ENCODE data around the gene KDM4F.
"Not testable (repeated sequence)": the region's sequence is repeated elsewhere in the genome, so short reads cannot be mapped to it uniquely, and the experiment has no call there.

Gene KDM4F

DNA sequence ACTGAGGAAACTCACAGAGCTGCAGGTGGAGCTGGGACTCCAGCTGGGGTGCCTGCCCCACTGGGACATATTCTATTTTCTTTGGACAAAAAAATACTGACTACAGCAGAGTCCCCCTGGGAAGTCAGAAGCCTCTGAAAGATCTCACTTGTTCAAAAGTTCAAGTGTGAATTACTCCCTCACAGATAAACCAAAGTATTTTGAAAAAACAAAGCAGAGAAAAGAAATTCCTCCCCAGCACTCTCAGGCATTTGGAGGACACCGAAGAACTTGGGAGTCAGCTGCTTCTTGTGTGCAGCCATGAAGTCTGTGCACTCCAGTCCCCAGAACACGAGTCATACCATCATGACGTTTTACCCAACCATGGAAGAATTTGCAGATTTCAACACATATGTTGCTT lies at the start of gene KDM4F:
TSS of gene KDM4F (plus strand) at position 301 of the 400 bp plus-strand sequence.
- H2AFZ ChIP-seq; H3K27ac ChIP-seq; H3K4me1 ChIP-seq; H3K9ac ChIP-seq; H3K4me2 ChIP-seq (ENCODE audit: low read length); H3K36me3 ChIP-seq (ENCODE audit: control insufficient read depth, insufficient read depth, low read length); H3K4me3 ChIP-seq (ENCODE audit: low read depth, low read length); H3K27me3 ChIP-seq (ENCODE audit: control insufficient read depth, insufficient read depth, low read length); H3K9me3 ChIP-seq (ENCODE audit: control insufficient read depth, low read length); H3K79me2 ChIP-seq: not testable (repeated sequence)

DNA sequence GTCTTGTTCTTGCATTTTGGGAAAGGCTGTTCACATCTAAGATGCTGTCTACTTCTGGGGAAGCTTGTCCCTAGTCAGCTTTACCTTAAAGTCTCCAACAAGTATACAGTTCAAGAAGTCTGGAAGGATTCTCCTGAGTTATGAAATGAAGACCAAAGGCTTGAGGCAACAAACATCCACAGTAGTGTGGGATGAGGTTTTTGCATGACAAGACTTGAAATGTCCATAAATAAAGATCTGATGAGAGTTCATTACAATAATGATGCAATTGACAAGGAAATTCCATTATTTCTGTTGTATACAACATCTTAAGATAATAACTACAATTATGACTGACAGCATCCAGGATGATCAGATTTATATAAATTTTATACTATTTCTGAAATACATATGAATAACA lies 45.5 kb upstream of the KDM4F start:
- Histone ChIP-seq H3K27me3 (ENCODE audit: control insufficient read depth, insufficient read depth, low read length) (no peaks in the 10 kb centered on the region), H3K36me3 (ENCODE audit: control insufficient read depth, insufficient read depth, low read length) (no peaks in the 10 kb centered on the region), H3K4me2 (ENCODE audit: low read length) (no peak overlapping the region), H3K4me3 (ENCODE audit: low read depth, low read length) (no peak overlapping the region), H3K4me1 (no peaks in the 10 kb centered on the region), H2AFZ (no peak overlapping the region), H3K9ac (no peak overlapping the region), H3K9me3 (ENCODE audit: control insufficient read depth, low read length) (no peaks in the 10 kb centered on the region), H3K79me2 (no peaks in the 10 kb centered on the region), H3K27ac (no peak overlapping the region)
- TF ChIP-seq, protein P1, sequence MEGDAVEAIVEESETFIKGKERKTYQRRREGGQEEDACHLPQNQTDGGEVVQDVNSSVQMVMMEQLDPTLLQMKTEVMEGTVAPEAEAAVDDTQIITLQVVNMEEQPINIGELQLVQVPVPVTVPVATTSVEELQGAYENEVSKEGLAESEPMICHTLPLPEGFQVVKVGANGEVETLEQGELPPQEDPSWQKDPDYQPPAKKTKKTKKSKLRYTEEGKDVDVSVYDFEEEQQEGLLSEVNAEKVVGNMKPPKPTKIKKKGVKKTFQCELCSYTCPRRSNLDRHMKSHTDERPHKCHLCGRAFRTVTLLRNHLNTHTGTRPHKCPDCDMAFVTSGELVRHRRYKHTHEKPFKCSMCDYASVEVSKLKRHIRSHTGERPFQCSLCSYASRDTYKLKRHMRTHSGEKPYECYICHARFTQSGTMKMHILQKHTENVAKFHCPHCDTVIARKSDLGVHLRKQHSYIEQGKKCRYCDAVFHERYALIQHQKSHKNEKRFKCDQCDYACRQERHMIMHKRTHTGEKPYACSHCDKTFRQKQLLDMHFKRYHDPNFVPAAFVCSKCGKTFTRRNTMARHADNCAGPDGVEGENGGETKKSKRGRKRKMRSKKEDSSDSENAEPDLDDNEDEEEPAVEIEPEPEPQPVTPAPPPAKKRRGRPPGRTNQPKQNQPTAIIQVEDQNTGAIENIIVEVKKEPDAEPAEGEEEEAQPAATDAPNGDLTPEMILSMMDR (IDR thresholded peaks at IDR 0.05): no peak

DNA sequence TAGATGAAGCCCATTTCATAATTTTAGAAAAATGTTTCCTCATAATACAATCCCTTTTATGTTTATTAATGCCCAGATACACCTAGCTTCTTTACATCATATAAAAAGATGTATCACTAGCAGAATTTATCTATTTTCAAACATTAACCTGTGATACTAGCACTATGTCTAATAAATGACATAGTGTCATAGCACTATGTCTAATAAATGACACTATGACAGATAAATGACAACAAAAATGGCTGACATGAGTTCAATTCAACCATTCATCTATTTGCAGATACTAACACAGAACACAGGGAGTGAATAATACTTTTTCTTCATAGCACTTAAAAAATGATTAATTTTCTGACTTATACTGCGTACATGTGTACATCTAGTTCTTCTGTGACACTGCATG lies 43.6 kb upstream of the KDM4F start:
- H3K27me3 ChIP-seq (ENCODE audit: control insufficient read depth, insufficient read depth, low read length): no peaks in the 10 kb centered on the region
- no peak overlapping the region for H3K9ac ChIP-seq
- TF ChIP-seq, protein P1 (IDR thresholded peaks at IDR 0.05): no peak
- H3K4me2 ChIP-seq (ENCODE audit: low read length): no peak overlapping the region
- H3K36me3 ChIP-seq (ENCODE audit: control insufficient read depth, insufficient read depth, low read length): no peaks in the 10 kb centered on the region
- H3K9me3 ChIP-seq (ENCODE audit: control insufficient read depth, low read length): no peaks in the 10 kb centered on the region
- no peaks in the 10 kb centered on the region for H3K4me1 ChIP-seq
- H3K4me3 ChIP-seq (ENCODE audit: low read depth, low read length): no peak overlapping the region
- H2AFZ ChIP-seq: no peak overlapping the region
- no peak overlapping the region for H3K27ac ChIP-seq
- H3K79me2 ChIP-seq: no peaks in the 10 kb centered on the region

DNA sequence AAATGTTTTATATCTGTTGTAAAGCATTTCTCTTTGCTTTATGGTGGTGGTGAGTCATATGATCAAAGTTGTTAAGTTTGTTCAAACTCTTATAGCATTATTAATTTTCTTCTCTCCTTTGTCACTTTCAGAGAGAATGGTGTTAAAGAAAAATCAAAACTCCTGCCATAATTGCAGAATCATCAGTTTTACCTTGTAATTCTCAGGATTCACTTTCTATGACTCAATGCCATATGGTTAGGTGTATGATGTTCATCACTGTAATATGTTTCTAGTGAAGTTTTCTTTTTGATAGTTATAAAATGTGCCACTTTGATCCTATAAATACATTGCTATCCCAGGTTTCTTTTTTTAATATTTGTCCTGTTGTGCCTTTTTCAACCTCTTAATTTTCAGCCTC lies 37.8 kb upstream of the KDM4F start:
- no peak overlapping the region for H3K27ac ChIP-seq
- TF ChIP-seq, protein P1 (IDR thresholded peaks at IDR 0.05): no peak
- H2AFZ ChIP-seq: no peak overlapping the region
- H3K9ac ChIP-seq: no peak overlapping the region
- no peak overlapping the region for H3K4me3 ChIP-seq (ENCODE audit: low read depth, low read length)
- H3K9me3 ChIP-seq (ENCODE audit: control insufficient read depth, low read length): no peaks in the 10 kb centered on the region
- H3K79me2 ChIP-seq: no peaks in the 10 kb centered on the region
- H3K27me3 ChIP-seq (ENCODE audit: control insufficient read depth, insufficient read depth, low read length): no peaks in the 10 kb centered on the region
- H3K36me3 ChIP-seq (ENCODE audit: control insufficient read depth, insufficient read depth, low read length): no peaks in the 10 kb centered on the region
- no peaks in the 10 kb centered on the region for H3K4me1 ChIP-seq
- no peak overlapping the region for H3K4me2 ChIP-seq (ENCODE audit: low read length)

DNA sequence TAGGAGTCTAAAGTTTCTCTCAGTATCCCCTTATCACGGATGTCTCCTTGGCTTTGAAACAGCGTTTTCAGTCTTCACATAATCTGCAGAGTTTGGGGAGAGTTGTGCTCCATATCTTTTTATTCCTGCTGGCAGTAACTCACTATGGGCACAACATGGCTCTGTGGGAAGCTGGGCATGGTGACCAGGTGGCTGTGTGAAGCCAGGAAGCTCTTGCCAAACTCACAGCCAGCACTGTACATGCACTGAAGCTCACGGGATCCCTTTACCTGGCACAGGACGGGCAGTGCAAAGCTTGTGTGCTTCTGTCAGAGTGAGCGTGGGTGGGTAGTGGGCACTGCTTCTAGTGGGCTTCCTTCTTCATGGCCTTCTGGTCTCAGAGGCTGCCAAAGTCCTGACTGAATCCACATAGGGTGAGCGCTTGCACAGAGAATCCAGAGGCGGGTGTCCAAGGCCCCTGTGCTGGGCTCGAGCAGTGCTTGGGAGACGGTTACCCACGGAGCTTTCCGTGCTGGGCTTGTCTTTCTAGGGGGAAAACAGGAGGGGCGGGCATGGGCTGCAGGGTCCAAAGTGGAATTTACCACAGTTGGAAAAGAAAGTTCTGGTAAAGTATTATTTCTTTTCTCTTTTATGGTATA lies 34.9 kb upstream of the KDM4F start:
- Histone ChIP-seq H3K27me3 (ENCODE audit: control insufficient read depth, insufficient read depth, low read length) (no peaks in the 10 kb centered on the region), H3K9me3 (ENCODE audit: control insufficient read depth, low read length) (no peaks in the 10 kb centered on the region), H3K4me1 (no peaks in the 10 kb centered on the region), H3K4me2 (ENCODE audit: low read length) (no peak overlapping the region), H3K27ac (no peak overlapping the region), H3K4me3 (ENCODE audit: low read depth, low read length) (no peak overlapping the region), H3K79me2 (no peaks in the 10 kb centered on the region), H3K36me3 (ENCODE audit: control insufficient read depth, insufficient read depth, low read length) (no peaks in the 10 kb centered on the region), H3K9ac (no peak overlapping the region), H2AFZ (no peak overlapping the region)
- TF ChIP-seq, protein P1 (IDR thresholded peaks at IDR 0.05): no peak

All from parathyroid adenoma (tissue), 2 donors.